ENCODE results near the gene PSME3IP1.
"Not testable (repeated sequence)": the region's sequence is repeated elsewhere in the genome, so short reads cannot be mapped to it uniquely, and the experiment has no call there.

The PSME3IP1 gene

DNA sequence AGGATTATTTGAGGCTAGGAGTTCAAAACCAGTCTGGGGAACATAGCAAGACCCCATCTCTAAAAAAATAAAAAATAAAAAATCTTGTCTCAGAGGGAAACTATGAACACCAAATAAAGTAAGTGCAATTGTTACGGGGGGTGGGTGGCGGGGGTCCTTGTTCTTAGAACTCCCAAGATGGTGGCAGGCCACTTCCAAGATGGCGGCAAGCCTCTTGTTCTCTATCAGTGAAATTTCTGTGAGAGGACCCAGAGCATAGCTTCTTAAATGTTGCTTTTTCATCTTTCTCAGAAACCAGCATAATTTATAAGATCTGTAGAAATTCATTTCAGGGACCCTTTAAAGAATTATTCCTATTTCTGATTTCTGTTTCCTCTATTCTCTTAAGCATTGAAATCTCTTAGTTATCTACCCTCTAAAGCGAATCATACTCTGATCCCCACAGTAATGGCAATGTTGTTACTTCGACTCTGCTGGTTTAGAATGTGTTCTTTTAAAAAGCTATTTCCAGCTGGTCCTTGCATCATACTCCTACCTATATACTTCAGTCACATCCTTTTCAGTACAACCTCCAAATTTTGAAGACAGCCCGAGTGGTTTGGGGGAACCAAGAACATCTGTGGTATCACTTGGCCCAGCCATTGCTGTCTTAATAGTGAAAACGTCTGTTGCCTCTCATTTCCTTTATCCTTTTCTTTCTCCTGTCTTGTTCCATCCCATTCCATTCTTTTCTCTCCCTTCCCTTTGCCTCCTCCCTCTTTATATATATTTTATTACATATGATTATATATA lies 16.5 kb upstream of the PSME3IP1 start:
- H3K4me3 ChIP-seq (ENCODE audit: low read depth, low read length) = no peak overlapping the region
- DNase-seq (ENCODE audit: low read depth) = no peak
- TF ChIP-seq, protein P1, sequence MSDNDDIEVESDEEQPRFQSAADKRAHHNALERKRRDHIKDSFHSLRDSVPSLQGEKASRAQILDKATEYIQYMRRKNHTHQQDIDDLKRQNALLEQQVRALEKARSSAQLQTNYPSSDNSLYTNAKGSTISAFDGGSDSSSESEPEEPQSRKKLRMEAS (IDR thresholded peaks at IDR 0.05; ENCODE audit: low read depth, low read length) = no peak
- TF ChIP-seq POLR2A (IDR thresholded peaks at IDR 0.05; ENCODE audit: extremely low read depth, insufficient read length) (no peak), MYC (IDR thresholded peaks at IDR 0.05; ENCODE audit: low read depth, low read length) (no peak)
- TF ChIP-seq, protein P2, sequence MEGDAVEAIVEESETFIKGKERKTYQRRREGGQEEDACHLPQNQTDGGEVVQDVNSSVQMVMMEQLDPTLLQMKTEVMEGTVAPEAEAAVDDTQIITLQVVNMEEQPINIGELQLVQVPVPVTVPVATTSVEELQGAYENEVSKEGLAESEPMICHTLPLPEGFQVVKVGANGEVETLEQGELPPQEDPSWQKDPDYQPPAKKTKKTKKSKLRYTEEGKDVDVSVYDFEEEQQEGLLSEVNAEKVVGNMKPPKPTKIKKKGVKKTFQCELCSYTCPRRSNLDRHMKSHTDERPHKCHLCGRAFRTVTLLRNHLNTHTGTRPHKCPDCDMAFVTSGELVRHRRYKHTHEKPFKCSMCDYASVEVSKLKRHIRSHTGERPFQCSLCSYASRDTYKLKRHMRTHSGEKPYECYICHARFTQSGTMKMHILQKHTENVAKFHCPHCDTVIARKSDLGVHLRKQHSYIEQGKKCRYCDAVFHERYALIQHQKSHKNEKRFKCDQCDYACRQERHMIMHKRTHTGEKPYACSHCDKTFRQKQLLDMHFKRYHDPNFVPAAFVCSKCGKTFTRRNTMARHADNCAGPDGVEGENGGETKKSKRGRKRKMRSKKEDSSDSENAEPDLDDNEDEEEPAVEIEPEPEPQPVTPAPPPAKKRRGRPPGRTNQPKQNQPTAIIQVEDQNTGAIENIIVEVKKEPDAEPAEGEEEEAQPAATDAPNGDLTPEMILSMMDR (IDR thresholded peaks at IDR 0.05; ENCODE audit: low read depth, low read length) = no peak

DNA sequence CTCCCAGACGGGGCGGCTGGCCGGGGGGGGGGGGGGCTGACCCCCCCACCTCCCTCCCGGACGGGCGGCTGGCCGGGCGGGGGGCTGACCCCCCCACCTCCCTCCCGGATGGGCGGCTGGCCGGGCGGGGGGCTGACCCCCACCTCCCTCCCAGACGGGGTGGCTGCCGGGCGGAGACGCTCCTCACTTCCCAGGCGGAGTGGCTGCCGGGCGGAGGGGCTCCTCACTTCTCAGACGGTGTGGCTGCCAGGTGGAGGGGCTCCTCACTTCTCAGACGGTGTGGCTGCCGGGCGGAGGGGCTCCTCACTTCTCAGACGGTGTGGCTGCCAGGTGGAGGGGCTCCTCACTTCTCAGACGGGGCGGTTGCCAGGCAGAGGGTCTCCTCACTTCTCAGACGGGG lies 15.1 kb upstream of the PSME3IP1 start:
- not testable (repeated sequence) for DNase-seq (ENCODE audit: low read depth); H3K4me3 ChIP-seq (ENCODE audit: low read depth, low read length)

DNA sequence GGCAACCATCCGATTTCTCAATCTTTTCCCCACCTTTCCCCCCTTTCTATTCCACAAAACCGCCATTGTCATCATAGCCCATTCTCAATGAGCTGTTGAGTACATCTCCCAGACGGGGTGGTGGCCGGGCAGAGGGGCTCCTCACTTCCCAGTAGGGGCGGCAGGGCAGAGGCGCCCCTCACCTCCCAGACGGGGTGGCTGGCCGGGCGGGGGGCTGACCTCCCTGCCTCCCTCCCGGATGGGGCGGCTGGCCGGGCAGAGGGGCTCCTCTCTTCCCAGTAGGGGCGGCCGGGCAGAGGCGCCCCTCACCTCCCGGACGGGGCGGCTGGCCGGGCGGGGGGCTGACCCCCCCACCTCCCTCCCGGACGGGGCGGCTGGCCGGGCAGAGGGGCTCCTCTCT lies 14.5 kb upstream of the PSME3IP1 start:
- H3K4me3 ChIP-seq (ENCODE audit: low read depth, low read length); DNase-seq (ENCODE audit: low read depth): not testable (repeated sequence)

DNA sequence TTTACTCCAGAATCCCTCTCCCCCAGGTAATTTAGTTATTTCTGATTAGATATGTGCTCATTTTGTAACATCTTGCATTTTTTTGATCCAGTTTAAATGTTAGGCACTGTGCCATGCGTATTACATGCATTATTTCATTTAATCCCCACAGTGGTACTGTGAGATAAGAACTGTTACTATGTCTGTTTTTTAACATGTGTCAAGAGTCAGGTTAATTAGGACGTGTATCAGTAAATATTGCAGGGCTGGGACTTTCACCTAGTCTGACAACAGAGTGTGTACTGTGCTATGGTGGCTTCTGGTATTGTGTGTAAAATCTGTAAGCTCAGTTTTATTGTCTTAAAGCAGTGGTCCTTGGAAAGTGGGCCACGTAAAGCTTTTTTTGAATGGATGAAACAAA lies 10.9 kb upstream of the PSME3IP1 start:
- H3K4me3 ChIP-seq (ENCODE audit: low read depth, low read length) = no peak overlapping the region
- TF ChIP-seq MYC (IDR thresholded peaks at IDR 0.05; ENCODE audit: low read depth, low read length) = no peak
- TF ChIP-seq, protein P1 (IDR thresholded peaks at IDR 0.05; ENCODE audit: low read depth, low read length) = no peak
- TF ChIP-seq, protein P2 (IDR thresholded peaks at IDR 0.05; ENCODE audit: low read depth, low read length) = no peak
- no peak for TF ChIP-seq POLR2A (IDR thresholded peaks at IDR 0.05; ENCODE audit: extremely low read depth, insufficient read length)

DNA sequence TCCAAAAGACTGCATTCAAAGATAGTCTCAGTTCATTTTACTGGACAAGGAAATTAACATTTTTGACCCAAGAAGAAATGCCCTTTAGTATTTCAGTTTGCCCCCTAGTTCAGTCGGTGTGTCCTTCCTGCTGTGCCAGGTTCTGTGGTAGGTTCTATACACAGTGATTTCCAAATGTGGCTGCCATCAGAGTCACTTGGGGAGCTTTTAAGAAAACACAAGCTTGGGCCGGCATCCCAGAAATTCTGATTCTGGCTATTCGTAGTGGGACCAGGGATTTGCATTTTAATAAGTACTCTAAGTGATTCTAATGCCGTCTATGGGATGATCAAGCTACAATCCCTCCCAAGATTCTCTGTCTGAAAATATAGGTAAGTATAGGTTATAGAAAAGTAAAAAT lies 10.4 kb upstream of the PSME3IP1 start:
- TF ChIP-seq MYC (IDR thresholded peaks at IDR 0.05; ENCODE audit: low read depth, low read length) (no peak), POLR2A (IDR thresholded peaks at IDR 0.05; ENCODE audit: extremely low read depth, insufficient read length) (no peak)
- TF ChIP-seq, protein P2 (IDR thresholded peaks at IDR 0.05; ENCODE audit: low read depth, low read length) = no peak
- TF ChIP-seq, protein P1 (IDR thresholded peaks at IDR 0.05; ENCODE audit: low read depth, low read length) = no peak
- no peak overlapping the region for H3K4me3 ChIP-seq (ENCODE audit: low read depth, low read length)
- no peak for DNase-seq (ENCODE audit: low read depth)

More for the DNA sequence above, 10.9 kb upstream of the PSME3IP1 start:
- no peak for DNase-seq (ENCODE audit: low read depth)

DNA sequence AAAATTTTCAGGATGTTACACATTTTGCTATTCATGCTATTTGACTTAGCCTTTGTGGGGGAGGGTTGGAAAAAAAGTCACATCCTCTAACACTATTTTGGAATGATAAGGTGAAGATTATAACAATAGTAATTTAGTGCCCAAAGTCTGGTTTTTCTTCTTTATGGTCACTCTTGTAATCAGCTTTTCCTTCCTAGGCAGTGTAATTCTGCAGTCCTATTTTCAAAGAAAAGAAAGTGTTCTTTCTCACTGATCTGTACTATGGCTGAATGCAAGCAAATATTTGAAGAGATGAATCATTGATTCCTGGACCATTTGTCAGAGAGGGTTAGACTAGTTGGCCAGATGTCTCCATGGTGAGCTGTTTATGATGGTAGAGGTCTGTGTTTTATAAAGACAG lies 8.7 kb upstream of the PSME3IP1 start:
- DNase-seq (ENCODE audit: low read depth) = no peak
- TF ChIP-seq, protein P2 (IDR thresholded peaks at IDR 0.05; ENCODE audit: low read depth, low read length) = no peak
- TF ChIP-seq MYC (IDR thresholded peaks at IDR 0.05; ENCODE audit: low read depth, low read length) = no peak
- TF ChIP-seq, protein P1 (IDR thresholded peaks at IDR 0.05; ENCODE audit: low read depth, low read length) = no peak
- TF ChIP-seq POLR2A (IDR thresholded peaks at IDR 0.05; ENCODE audit: extremely low read depth, insufficient read length) = no peak
- H3K4me3 ChIP-seq (ENCODE audit: low read depth, low read length) = no peak overlapping the region

Data from NB4 (cell line).